Mucosa of rectum (tissue), 2 donors: Measurements from ENCODE around the gene TCF4.

Experiments
- H3K27ac ChIP-seq, 2 donors: one replicate each; pipeline ENCODE4 v1.7.0; 2013; ENCODE audit warnings: inconsistent platforms in 2 of 2, low read depth in 2 of 2, low read length in 2 of 2
- H3K27me3 ChIP-seq, 2 donors: one replicate each; pipeline ENCODE4 v1.7.0; 2013; ENCODE audit warnings: low read length in 2 of 2; ENCODE audit not compliant: control insufficient read depth in 2 of 2, insufficient read depth in 2 of 2
- H3K36me3 ChIP-seq, 2 donors: one replicate each; pipeline ENCODE4 v1.7.0; 2013; ENCODE audit warnings: low read length in 2 of 2; ENCODE audit not compliant: control insufficient read depth in 2 of 2, insufficient read depth in 2 of 2
- H3K4me1 ChIP-seq, 2 donors: one replicate each; pipeline ENCODE4 v1.7.0; 2013; ENCODE audit warnings: low read length in 2 of 2, mild to moderate bottlenecking in 1 of 2; ENCODE audit not compliant: control insufficient read depth in 2 of 2, insufficient read depth in 2 of 2
- H3K4me3 ChIP-seq, 2 donors: one replicate each; pipeline ENCODE4 v1.7.0; 2013; ENCODE audit warnings: low read length in 2 of 2
- H3K9ac ChIP-seq, 2 donors: one replicate each; pipeline ENCODE4 v1.7.0; 2013; ENCODE audit warnings: low read length in 2 of 2, low read depth in 1 of 2, mild to moderate bottlenecking in 1 of 2
- H3K9me3 ChIP-seq, 2 donors: one replicate each; pipeline ENCODE4 v1.7.0; 2013; ENCODE audit warnings: low read length in 2 of 2; ENCODE audit not compliant: control insufficient read depth in 2 of 2
- donor health status: healthy.
- donor health status: Normal muscosa, but diverticular disease.

Gene TCF4

GRCh38 chr18:55228191-55228590 lies 359.8 kb downstream of the TCF4 start:
- H3K27ac ChIP-seq: no peak overlapping the region
- H3K4me1 ChIP-seq: no peaks in the 10 kb centered on the region
- H3K9me3 ChIP-seq: no peaks in the 10 kb centered on the region
- H3K36me3 ChIP-seq: peaks cover 5 to 7% of the 10 kb centered on the region in 2 donors
- no peak overlapping the region for H3K4me3 ChIP-seq
- no peaks in the 10 kb centered on the region for H3K27me3 ChIP-seq
- no peak overlapping the region for H3K9ac ChIP-seq

GRCh38 chr18:55227771-55228170 lies 360.2 kb downstream of the TCF4 start:
- peaks cover 5 to 7% of the 10 kb centered on the region in 2 donors for H3K36me3 ChIP-seq
- H3K9me3 ChIP-seq: no peaks in the 10 kb centered on the region
- H3K4me1 ChIP-seq: no peaks in the 10 kb centered on the region
- H3K27ac ChIP-seq: no peak overlapping the region
- H3K9ac ChIP-seq: no peak overlapping the region
- H3K27me3 ChIP-seq: no peaks in the 10 kb centered on the region
- H3K4me3 ChIP-seq: no peak overlapping the region

- H3K4me3 ChIP-seq: no peak overlapping the region
- no peaks in the 10 kb centered on the region for H3K9me3 ChIP-seq
- no peak overlapping the region for H3K27ac ChIP-seq
- H3K4me1 ChIP-seq: no peaks in the 10 kb centered on the region
- H3K27me3 ChIP-seq: no peaks in the 10 kb centered on the region
- no peak overlapping the region for H3K9ac ChIP-seq
- peaks cover 5% of the 10 kb centered on the region in 2 donors for H3K36me3 ChIP-seq
Measured at GRCh38 chr18:55226044-55226443, 361.9 kb downstream of the TCF4 start.

GRCh38 chr18:55224086-55224625 lies 363.8 kb downstream of the TCF4 start:
- Histone ChIP-seq H3K4me3 (no peak overlapping the region), H3K9ac (no peak overlapping the region), H3K27me3 (no peaks in the 10 kb centered on the region), H3K27ac (no peak overlapping the region), H3K4me1 (peaks cover 0 to 3% of the 10 kb centered on the region in 2 donors), H3K36me3 (peaks cover 0 to 5% of the 10 kb centered on the region in 2 donors), H3K9me3 (no peaks in the 10 kb centered on the region)

- H3K27ac ChIP-seq: no peak overlapping the region
- H3K9me3 ChIP-seq: no peaks in the 10 kb centered on the region
- H3K4me1 ChIP-seq: peaks cover 0 to 3% of the 10 kb centered on the region in 2 donors
Measured at GRCh38 chr18:55221622-55222021, 366.4 kb downstream of the TCF4 start.

GRCh38 chr18:55220523-55220922 lies 367.5 kb downstream of the TCF4 start:
- no peak overlapping the region for H3K9ac ChIP-seq
- no peaks in the 10 kb centered on the region for H3K36me3 ChIP-seq
- H3K27ac ChIP-seq: no peak overlapping the region
- peaks cover 0 to 3% of the 10 kb centered on the region in 2 donors for H3K4me1 ChIP-seq
- H3K4me3 ChIP-seq: no peak overlapping the region
- H3K9me3 ChIP-seq: no peaks in the 10 kb centered on the region
- no peaks in the 10 kb centered on the region for H3K27me3 ChIP-seq

More at GRCh38 chr18:55221622-55222021, 366.4 kb downstream of the TCF4 start:
- no peaks in the 10 kb centered on the region for H3K27me3 ChIP-seq
- H3K36me3 ChIP-seq: no peaks in the 10 kb centered on the region
- no peak overlapping the region for H3K9ac ChIP-seq
- H3K4me3 ChIP-seq: no peak overlapping the region

GRCh38 chr18:55219823-55220222 lies 368.2 kb downstream of the TCF4 start:
- Histone ChIP-seq H3K27ac (no peak overlapping the region), H3K4me1 (peaks cover 0 to 3% of the 10 kb centered on the region in 2 donors), H3K9ac (no peak overlapping the region), H3K4me3 (no peak overlapping the region), H3K27me3 (no peaks in the 10 kb centered on the region), H3K36me3 (no peaks in the 10 kb centered on the region), H3K9me3 (no peaks in the 10 kb centered on the region)

GRCh38 chr18:55219059-55219458 lies 368.9 kb downstream of the TCF4 start:
- no peaks in the 10 kb centered on the region for H3K9me3 ChIP-seq
- peaks cover 0 to 3% of the 10 kb centered on the region in 2 donors for H3K4me1 ChIP-seq
- H3K9ac ChIP-seq: no peak overlapping the region
- H3K4me3 ChIP-seq: no peak overlapping the region
- H3K27ac ChIP-seq: no peak overlapping the region
- H3K36me3 ChIP-seq: no peaks in the 10 kb centered on the region
- H3K27me3 ChIP-seq: no peaks in the 10 kb centered on the region

GRCh38 chr18:55214969-55215368 lies 373.0 kb downstream of the TCF4 start:
- Histone ChIP-seq H3K9me3 (no peaks in the 10 kb centered on the region), H3K27me3 (no peaks in the 10 kb centered on the region), H3K4me1 (no peaks in the 10 kb centered on the region), H3K36me3 (no peaks in the 10 kb centered on the region), H3K4me3 (no peak overlapping the region), H3K9ac (no peak overlapping the region), H3K27ac (no peak overlapping the region)

GRCh38 chr18:55214534-55214933 lies 373.5 kb downstream of the TCF4 start:
- Histone ChIP-seq H3K27ac (no peak overlapping the region), H3K4me3 (no peak overlapping the region), H3K27me3 (no peaks in the 10 kb centered on the region), H3K9ac (no peak overlapping the region), H3K9me3 (no peaks in the 10 kb centered on the region), H3K4me1 (no peaks in the 10 kb centered on the region), H3K36me3 (no peaks in the 10 kb centered on the region)

GRCh38 chr18:55213586-55213985 lies 374.4 kb downstream of the TCF4 start:
- no peaks in the 10 kb centered on the region for H3K9me3 ChIP-seq
- H3K9ac ChIP-seq: no peak overlapping the region

More at GRCh38 chr18:55213586-55213985, 374.4 kb downstream of the TCF4 start:
- H3K27me3 ChIP-seq: no peaks in the 10 kb centered on the region
- H3K36me3 ChIP-seq: no peaks in the 10 kb centered on the region
- no peaks in the 10 kb centered on the region for H3K4me1 ChIP-seq
- no peak overlapping the region for H3K27ac ChIP-seq
- no peak overlapping the region for H3K4me3 ChIP-seq
